Measurements from ENCODE around the gene HLA-DQB2.
"Not testable (repeated sequence)": the region's sequence is repeated elsewhere in the genome, so short reads cannot be mapped to it uniquely, and the experiment has no call there.

HLA-DQB2 gene

GRCh38 chr6:32790306-32790705, 27.0 kb upstream of the HLA-DQB2 start:
- H3K9me3 ChIP-seq (ENCODE audit: control insufficient read depth, low read length) = no peaks in the 10 kb centered on the region
- H3K4me3 ChIP-seq (ENCODE audit: insufficient read depth, low read depth, low read length, poor library complexity, severe bottlenecking) = no peak overlapping the region
- H3K27ac ChIP-seq (ENCODE audit: insufficient read depth, low read length, poor library complexity, severe bottlenecking) = no peak overlapping the region
- DNase-seq = no peak
- peaks cover 3% of the 10 kb centered on the region for H3K27me3 ChIP-seq (replicated peaks; ENCODE audit: control insufficient read depth, insufficient read depth, low read length, poor library complexity, severe bottlenecking)
- no peaks in the 10 kb centered on the region for H3K36me3 ChIP-seq (ENCODE audit: control insufficient read depth, insufficient read depth, low read length)
- no peaks in the 10 kb centered on the region for H3K4me1 ChIP-seq (ENCODE audit: control insufficient read depth, insufficient read depth, low read length, poor library complexity, severe bottlenecking)

DNA sequence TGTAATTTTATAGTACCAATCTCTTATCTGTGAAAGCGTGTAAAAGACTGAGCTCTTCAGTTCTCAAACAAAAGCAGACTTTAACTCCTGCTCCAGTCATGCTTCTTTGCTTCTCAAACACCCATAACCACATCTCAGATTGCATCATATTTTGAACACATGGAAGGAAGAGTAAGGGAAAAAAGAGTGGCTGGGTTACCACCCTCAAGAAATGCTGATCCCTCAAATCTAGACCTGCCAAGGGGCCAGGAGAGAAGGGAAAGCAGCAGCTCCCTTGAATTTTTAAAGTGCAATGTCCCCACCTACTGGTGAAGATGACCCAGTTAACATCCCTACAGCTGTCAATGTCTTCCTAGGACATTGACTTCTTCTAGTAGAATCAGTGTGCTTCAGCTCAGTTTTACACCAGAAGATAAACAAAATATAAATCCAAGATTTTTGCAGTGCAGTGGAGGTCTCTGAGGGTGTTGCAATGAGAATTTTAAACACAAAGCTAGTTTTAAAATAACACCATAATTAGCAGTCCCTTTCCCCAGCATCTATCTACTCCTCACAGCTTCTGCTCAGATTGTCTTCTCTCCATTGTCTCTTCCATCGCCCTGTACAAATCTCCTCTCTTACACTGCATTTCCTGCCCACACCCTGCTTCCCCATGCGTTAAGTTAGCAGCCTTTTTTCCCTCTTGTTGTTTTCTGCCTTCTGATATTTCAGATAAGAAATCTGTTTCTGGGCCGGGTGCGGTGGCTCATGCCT, 22.6 kb upstream of the HLA-DQB2 start:
- Histone ChIP-seq H3K27ac (ENCODE audit: insufficient read depth, low read length, poor library complexity, severe bottlenecking) (no peak overlapping the region), H3K9me3 (ENCODE audit: control insufficient read depth, low read length) (no peaks in the 10 kb centered on the region), H3K4me1 (ENCODE audit: control insufficient read depth, insufficient read depth, low read length, poor library complexity, severe bottlenecking) (no peaks in the 10 kb centered on the region), H3K27me3 (replicated peaks; ENCODE audit: control insufficient read depth, insufficient read depth, low read length, poor library complexity, severe bottlenecking) (no peaks in the 10 kb centered on the region), H3K4me3 (ENCODE audit: insufficient read depth, low read depth, low read length, poor library complexity, severe bottlenecking) (no peak overlapping the region), H3K36me3 (ENCODE audit: control insufficient read depth, insufficient read depth, low read length) (no peaks in the 10 kb centered on the region)
- peak in 1 of 3 donors; percentile 5 for DNase-seq

DNA sequence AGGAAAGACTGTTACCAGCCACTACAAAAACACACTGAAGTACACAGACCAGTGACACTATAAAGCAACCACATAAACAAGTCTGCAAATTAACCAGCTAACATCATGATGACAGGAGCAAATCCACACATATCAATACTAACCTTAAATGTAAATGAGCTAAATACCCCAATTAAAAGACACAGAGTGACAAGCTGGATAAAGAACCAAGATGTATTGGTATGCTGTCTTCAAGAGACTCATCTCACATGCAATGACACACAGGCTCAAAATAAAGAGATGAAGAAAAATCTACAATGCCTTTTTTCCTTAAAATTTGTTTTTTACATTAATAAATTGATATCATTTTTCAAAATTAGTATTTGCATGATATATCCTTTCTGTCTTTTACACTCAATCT, 19.6 kb upstream of the HLA-DQB2 start:
- H3K4me1 ChIP-seq (ENCODE audit: control insufficient read depth, insufficient read depth, low read length, poor library complexity, severe bottlenecking); H3K27ac ChIP-seq (ENCODE audit: insufficient read depth, low read length, poor library complexity, severe bottlenecking); H3K36me3 ChIP-seq (ENCODE audit: control insufficient read depth, insufficient read depth, low read length); H3K9me3 ChIP-seq (ENCODE audit: control insufficient read depth, low read length); DNase-seq; H3K27me3 ChIP-seq (replicated peaks; ENCODE audit: control insufficient read depth, insufficient read depth, low read length, poor library complexity, severe bottlenecking); H3K4me3 ChIP-seq (ENCODE audit: insufficient read depth, low read depth, low read length, poor library complexity, severe bottlenecking): not testable (repeated sequence)

GRCh38 chr6:32779036-32779435, 15.7 kb upstream of the HLA-DQB2 start:
- DNase-seq = no peak
- Histone ChIP-seq H3K36me3 (ENCODE audit: control insufficient read depth, insufficient read depth, low read length) (no peaks in the 10 kb centered on the region), H3K9me3 (ENCODE audit: control insufficient read depth, low read length) (no peaks in the 10 kb centered on the region), H3K27ac (ENCODE audit: insufficient read depth, low read length, poor library complexity, severe bottlenecking) (no peak overlapping the region), H3K27me3 (replicated peaks; ENCODE audit: control insufficient read depth, insufficient read depth, low read length, poor library complexity, severe bottlenecking) (no peaks in the 10 kb centered on the region), H3K4me3 (ENCODE audit: insufficient read depth, low read depth, low read length, poor library complexity, severe bottlenecking) (no peak overlapping the region), H3K4me1 (ENCODE audit: control insufficient read depth, insufficient read depth, low read length, poor library complexity, severe bottlenecking) (no peaks in the 10 kb centered on the region)

DNA sequence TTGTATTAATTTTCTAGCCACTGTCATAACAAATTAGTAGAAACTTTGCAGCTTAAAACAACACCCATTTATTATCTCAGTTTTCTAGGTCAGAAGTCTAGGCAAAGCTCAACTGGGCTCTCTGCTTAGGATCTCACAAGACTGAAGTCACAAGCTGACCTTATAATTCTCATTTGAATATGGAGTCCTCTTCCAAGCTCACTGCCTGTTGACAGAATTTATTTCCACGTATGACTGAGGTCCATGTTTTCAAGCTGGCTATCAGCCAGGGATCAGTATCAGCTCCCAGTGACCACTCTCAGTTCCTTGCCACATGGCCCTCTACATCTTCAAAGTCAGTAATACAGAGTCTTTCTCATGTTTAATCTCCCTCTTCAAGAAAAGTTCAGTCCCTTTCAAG, 11.7 kb upstream of the HLA-DQB2 start:
- no peak for DNase-seq
- H3K27ac ChIP-seq (ENCODE audit: insufficient read depth, low read length, poor library complexity, severe bottlenecking) = no peak overlapping the region

DNA sequence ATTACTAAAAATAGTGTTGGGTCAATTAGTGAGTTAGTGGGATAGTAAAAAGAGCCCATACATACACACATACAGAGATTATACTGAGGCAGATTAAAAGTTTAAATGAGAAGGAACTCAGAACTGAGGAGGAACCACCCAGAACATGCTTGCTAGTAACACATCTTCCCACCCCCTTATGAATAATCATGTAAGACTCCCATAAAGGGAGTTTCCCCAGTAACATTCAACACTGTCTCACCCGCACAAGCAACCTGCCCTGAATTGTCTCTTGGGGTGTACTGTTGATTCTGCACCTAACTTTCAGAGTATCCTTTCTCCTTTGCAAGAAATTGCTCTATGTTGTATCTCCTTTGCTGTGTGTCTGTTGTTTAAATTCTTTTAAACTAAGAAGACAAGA, 11.1 kb upstream of the HLA-DQB2 start:
- no peaks in the 10 kb centered on the region for H3K36me3 ChIP-seq (ENCODE audit: control insufficient read depth, insufficient read depth, low read length)
- no peaks in the 10 kb centered on the region for H3K4me1 ChIP-seq (ENCODE audit: control insufficient read depth, insufficient read depth, low read length, poor library complexity, severe bottlenecking)
- H3K4me3 ChIP-seq (ENCODE audit: insufficient read depth, low read depth, low read length, poor library complexity, severe bottlenecking) = no peak overlapping the region
- no peak overlapping the region for H3K27ac ChIP-seq (ENCODE audit: insufficient read depth, low read length, poor library complexity, severe bottlenecking)
- H3K27me3 ChIP-seq (replicated peaks; ENCODE audit: control insufficient read depth, insufficient read depth, low read length, poor library complexity, severe bottlenecking) = peaks cover 10% of the 10 kb centered on the region
- no peak for DNase-seq
- H3K9me3 ChIP-seq (ENCODE audit: control insufficient read depth, low read length) = no peaks in the 10 kb centered on the region

More for the DNA sequence above, 11.7 kb upstream of the HLA-DQB2 start:
- Histone ChIP-seq H3K4me3 (ENCODE audit: insufficient read depth, low read depth, low read length, poor library complexity, severe bottlenecking) (no peak overlapping the region), H3K9me3 (ENCODE audit: control insufficient read depth, low read length) (no peaks in the 10 kb centered on the region), H3K4me1 (ENCODE audit: control insufficient read depth, insufficient read depth, low read length, poor library complexity, severe bottlenecking) (no peaks in the 10 kb centered on the region), H3K36me3 (ENCODE audit: control insufficient read depth, insufficient read depth, low read length) (no peaks in the 10 kb centered on the region), H3K27me3 (replicated peaks; ENCODE audit: control insufficient read depth, insufficient read depth, low read length, poor library complexity, severe bottlenecking) (peaks cover 10% of the 10 kb centered on the region)

GRCh38 chr6:32772656-32773055, 9.3 kb upstream of the HLA-DQB2 start:
- no peak overlapping the region for H3K27ac ChIP-seq (ENCODE audit: insufficient read depth, low read length, poor library complexity, severe bottlenecking)
- peaks cover 10% of the 10 kb centered on the region for H3K27me3 ChIP-seq (replicated peaks; ENCODE audit: control insufficient read depth, insufficient read depth, low read length, poor library complexity, severe bottlenecking)
- H3K36me3 ChIP-seq (ENCODE audit: control insufficient read depth, insufficient read depth, low read length) = no peaks in the 10 kb centered on the region
- H3K9me3 ChIP-seq (ENCODE audit: control insufficient read depth, low read length) = no peaks in the 10 kb centered on the region
- DNase-seq = no peak
- H3K4me1 ChIP-seq (ENCODE audit: control insufficient read depth, insufficient read depth, low read length, poor library complexity, severe bottlenecking) = no peaks in the 10 kb centered on the region
- no peak overlapping the region for H3K4me3 ChIP-seq (ENCODE audit: insufficient read depth, low read depth, low read length, poor library complexity, severe bottlenecking)

GRCh38 chr6:32764048-32764447, 716 bp upstream of the HLA-DQB2 start:
- Histone ChIP-seq H3K36me3 (ENCODE audit: control insufficient read depth, insufficient read depth, low read length) (no peaks in the 10 kb centered on the region), H3K27ac (ENCODE audit: insufficient read depth, low read length, poor library complexity, severe bottlenecking) (no peak overlapping the region), H3K27me3 (replicated peaks; ENCODE audit: control insufficient read depth, insufficient read depth, low read length, poor library complexity, severe bottlenecking) (peaks cover 3% of the 10 kb centered on the region), H3K9me3 (ENCODE audit: control insufficient read depth, low read length) (no peaks in the 10 kb centered on the region), H3K4me3 (ENCODE audit: insufficient read depth, low read depth, low read length, poor library complexity, severe bottlenecking) (no peak overlapping the region), H3K4me1 (ENCODE audit: control insufficient read depth, insufficient read depth, low read length, poor library complexity, severe bottlenecking) (no peaks in the 10 kb centered on the region)
- DNase-seq = no peak

DNA sequence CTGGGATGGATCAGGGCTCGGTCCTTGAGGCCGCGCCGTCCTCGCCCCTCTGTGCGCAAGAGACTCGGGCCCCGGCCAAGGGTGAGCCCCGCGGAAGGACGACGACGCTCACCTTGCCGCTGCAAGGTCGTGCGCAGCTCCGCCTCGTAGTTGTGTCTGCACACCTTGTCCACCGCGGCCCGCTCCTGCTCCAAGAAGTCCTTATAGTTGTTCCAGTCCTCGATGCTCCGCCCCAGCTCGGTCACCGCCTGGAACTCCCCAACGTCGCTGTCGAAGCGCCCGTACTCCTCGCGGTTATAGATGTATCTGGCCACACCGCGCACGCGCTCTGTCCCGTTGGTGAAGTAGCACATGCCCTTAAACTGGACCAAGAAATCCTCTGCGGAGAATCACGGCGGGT, 1.8 kb downstream of the HLA-DQB2 start:
- H3K4me1 ChIP-seq (ENCODE audit: control insufficient read depth, insufficient read depth, low read length, poor library complexity, severe bottlenecking) = no peaks in the 10 kb centered on the region
- H3K27me3 ChIP-seq (replicated peaks; ENCODE audit: control insufficient read depth, insufficient read depth, low read length, poor library complexity, severe bottlenecking) = peaks cover 3% of the 10 kb centered on the region
- H3K4me3 ChIP-seq (ENCODE audit: insufficient read depth, low read depth, low read length, poor library complexity, severe bottlenecking) = no peak overlapping the region
- H3K27ac ChIP-seq (ENCODE audit: insufficient read depth, low read length, poor library complexity, severe bottlenecking) = no peak overlapping the region
- DNase-seq = no peak
- no peaks in the 10 kb centered on the region for H3K9me3 ChIP-seq (ENCODE audit: control insufficient read depth, low read length)
- no peaks in the 10 kb centered on the region for H3K36me3 ChIP-seq (ENCODE audit: control insufficient read depth, insufficient read depth, low read length)

DNA sequence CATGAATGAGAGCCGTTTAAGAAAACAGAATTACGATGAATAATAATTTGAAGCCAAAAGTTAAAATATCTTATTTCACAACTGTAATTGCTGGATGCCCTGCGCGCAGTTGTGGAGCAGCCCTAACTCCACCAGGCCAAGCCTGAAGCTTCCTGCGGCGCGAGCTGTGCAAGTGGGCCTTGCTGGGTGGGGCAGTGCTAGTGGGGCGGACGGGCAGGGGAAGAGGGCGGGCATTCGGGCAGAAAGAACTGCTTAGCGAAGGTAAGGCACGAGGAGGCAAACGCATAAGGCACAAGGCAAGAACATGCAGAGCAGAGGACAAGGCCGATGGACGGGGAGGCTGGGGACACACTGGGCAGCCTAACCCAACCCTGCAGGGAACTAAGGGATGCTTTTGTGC, 2.3 kb downstream of the HLA-DQB2 start:
- no peak overlapping the region for H3K4me3 ChIP-seq (ENCODE audit: insufficient read depth, low read depth, low read length, poor library complexity, severe bottlenecking)
- H3K36me3 ChIP-seq (ENCODE audit: control insufficient read depth, insufficient read depth, low read length) = no peaks in the 10 kb centered on the region
- no peaks in the 10 kb centered on the region for H3K9me3 ChIP-seq (ENCODE audit: control insufficient read depth, low read length)
- H3K27ac ChIP-seq (ENCODE audit: insufficient read depth, low read length, poor library complexity, severe bottlenecking) = no peak overlapping the region
- H3K27me3 ChIP-seq (replicated peaks; ENCODE audit: control insufficient read depth, insufficient read depth, low read length, poor library complexity, severe bottlenecking) = peaks cover 3% of the 10 kb centered on the region
- no peaks in the 10 kb centered on the region for H3K4me1 ChIP-seq (ENCODE audit: control insufficient read depth, insufficient read depth, low read length, poor library complexity, severe bottlenecking)
- no peak for DNase-seq

Data from effector memory CD4-positive, alpha-beta T cell (primary cell).